AG08396 (cell line): Measurements from ENCODE around the gene FAM78A.
"Not testable (repeated sequence)": the region's sequence is repeated elsewhere in the genome, so short reads cannot be mapped to it uniquely, and the experiment has no call there.

Experiments used
- DNase-seq: peaks from one replicate; pipeline ENCODE4 v3.0.0; 2012; ENCODE audit warnings: low spot score, mixed read lengths

The FAM78A gene

DNA sequence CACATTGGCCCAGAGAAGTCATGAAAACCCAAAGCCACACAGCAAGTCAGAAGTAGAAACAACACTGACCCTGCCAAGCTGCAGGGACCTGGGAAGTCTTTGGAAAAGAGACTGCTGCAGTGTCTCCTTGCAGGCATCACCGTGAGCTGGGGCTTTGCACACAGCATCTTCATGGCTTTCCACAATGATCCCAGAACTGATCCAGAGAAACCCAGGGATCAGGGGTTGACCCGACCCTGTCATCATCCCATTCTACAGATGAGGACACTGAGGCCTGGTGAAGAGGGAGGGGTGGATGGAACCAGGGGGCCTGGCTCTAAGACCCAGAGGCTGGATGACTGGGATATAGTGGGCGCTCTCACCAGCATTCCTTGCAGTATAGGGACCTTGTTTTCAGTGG is 4.3 kb upstream of the FAM78A start:
- DNase-seq: no peak

DNA sequence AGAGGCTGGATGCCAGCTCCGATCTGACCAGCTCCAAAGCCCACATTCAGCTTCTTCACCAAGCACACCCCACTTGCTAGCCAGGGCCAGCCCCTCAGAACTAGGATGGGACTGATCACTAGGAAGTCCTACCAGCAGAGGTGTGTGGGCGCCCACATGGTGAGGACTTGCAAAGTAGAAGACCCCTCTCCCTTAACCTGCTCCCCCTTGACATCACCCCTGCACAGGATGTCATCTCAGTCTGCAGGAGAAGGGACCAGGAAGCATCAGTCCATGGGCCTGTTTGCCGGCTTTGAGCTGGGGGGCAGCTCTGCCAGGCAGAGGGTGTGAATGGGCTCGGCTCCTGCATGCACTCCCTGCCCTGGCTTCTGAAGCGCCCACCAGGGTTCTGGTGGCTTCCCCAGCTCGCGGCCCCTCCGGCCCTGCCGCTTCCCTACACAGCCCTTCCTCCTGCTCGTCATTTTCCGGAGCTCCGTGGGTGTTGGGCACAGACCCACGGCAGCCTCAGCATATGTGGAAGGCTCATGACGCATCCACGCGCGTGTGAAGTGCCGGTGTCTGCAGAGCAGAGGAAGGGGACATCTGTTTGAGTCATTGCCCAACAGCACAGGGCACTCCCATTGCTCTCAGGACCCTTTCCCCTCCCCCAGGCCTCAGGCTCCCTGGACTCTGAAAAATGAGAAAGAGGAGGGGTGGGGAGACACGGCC is 3.7 kb upstream of the FAM78A start:
- DNase-seq: no peak

DNA sequence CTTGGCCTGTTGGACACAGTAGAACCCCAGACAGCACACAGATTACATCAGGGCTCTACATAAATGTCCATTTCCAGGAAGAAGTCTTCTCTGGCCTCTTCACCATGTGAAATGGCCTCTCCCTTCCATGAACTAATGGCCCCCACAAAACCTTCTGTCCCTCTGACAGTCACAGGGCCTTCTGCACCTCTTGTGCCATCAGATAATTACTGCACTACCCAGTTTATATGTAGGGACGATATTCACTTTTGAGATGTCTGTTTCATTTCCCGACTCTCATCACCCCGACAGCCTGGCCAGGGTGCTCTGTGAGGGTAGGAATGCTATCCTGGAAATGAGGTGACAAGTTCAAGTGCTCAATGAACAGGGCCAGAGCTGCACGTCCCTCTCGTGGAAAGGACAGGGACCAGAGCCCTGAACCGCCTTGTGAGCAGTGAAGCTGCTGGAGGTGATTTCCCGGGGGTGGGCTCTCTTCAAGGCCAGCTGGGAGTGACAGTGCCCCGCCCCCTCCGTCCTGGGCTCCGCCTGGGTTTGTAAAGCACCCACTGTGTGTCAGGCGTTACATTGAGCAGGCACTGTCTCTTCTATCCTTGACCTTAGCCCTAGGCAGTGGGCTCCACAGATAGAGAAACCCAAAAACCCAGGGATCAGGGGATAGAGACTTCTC is 3.0 kb upstream of the FAM78A start:
- no peak for DNase-seq

DNA sequence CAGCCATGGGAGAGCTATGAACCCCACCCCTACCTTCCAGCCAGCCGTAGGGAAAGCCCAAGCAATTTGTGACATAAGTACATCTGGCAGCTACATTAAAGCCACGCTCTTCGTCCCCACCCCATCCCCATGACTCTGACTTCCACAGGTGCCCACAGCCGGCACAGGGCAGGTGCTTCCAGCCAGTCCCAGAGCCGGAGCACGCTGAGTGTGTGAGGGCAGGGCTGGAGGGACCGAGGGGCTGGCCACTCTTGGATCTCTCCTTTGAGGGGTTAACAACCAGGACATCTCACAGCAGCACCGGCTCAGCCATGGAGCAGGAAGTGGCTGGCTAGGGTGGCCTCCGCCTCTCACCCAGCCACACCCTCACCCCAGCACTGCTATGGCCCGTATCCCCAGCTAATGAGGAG is 2.4 kb upstream of the FAM78A start:
- DNase-seq: no peak

DNA sequence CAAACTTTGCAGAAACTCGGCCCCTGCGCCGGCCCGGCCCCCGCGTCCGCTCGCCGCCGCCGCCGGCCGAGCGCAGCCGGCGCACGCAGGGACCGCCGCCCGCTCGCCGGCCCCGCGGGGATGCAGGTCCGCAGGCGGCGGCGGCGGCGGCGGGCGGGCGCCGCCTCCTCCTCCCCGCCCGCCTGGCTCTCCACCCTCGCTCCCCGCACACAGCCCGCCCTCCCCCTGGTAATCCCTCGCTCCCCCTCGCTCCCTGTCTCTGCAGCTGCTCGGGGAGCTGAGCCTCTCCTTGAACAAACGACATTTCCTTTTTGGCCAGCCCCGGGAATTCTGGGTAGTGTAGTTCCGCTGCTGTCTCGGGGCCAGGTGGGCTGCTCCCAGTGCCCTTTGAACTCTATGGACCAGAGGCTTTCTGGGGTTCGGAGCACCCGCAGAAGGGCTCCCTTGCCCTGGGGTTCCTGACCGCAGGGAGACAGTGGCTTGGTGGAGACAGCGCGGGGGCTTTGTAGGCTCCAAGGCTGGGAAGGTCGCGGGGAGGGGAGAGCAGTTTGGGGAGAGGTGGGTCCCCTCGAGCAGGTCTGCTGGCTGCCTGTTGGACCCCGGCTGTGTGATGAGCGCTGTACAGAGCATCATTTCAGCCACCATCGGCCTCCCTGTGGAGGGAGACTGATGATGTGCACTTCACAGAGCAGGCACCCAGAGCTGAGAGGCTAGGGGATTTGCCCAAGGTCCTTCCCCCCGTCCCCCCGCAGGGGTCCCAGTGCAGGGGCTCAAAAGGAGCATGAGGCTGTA is 1.8 kb upstream of the FAM78A start:
- DNase-seq: peak; percentile 97

DNA sequence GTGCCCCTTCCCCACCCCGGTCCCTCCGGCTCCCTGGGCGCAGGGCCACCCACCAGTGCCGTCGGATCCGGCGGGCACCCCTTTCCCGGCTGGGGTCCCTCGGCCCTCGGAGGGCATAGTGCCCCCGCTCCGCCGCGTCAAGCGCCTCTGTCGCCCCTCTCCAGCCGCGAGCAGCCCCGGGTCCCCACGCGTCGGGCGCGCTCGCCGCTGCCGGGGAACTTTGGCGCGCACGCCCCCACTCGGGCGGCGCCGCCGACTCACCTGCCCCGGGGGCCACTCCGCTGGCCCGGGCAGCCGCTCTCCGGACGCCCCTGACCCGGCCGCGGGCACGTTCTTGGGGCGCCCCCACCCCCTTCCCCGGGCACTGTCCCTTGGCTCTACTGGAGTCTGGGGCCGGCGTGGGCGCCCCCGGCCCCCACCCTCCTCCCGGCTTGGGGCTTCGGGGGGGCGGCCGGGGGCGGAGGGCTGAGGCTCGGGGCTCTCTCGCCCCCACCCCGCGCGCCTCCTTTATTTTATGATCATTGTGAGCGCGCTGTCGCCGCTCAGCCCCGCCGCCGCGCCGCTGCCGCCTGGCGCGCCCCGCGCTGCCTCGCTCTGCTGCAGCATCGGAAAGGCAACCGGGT is 1.1 kb upstream of the FAM78A start:
- DNase-seq: no peak

DNA sequence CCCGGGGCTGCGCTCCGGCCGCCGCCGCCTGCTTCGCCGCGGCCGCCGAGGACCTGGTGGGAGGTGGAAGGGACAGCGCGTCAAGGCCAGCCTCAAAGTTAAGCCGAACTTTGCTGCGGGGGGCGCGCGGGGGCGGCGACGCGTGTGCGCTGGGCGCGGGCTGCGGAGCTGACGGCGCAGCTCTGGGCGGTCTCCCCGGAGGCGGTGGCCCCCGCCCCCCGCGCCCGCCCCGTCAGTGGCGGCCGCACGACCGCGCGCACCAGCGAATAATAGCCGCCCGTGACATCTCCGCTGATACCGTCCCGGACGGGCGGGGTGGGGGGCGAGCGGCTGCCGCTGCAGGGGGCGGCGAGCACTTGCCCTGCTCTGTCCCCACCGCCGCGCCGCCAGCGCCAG is 579 bp upstream of the FAM78A start:
- no peak for DNase-seq

DNA sequence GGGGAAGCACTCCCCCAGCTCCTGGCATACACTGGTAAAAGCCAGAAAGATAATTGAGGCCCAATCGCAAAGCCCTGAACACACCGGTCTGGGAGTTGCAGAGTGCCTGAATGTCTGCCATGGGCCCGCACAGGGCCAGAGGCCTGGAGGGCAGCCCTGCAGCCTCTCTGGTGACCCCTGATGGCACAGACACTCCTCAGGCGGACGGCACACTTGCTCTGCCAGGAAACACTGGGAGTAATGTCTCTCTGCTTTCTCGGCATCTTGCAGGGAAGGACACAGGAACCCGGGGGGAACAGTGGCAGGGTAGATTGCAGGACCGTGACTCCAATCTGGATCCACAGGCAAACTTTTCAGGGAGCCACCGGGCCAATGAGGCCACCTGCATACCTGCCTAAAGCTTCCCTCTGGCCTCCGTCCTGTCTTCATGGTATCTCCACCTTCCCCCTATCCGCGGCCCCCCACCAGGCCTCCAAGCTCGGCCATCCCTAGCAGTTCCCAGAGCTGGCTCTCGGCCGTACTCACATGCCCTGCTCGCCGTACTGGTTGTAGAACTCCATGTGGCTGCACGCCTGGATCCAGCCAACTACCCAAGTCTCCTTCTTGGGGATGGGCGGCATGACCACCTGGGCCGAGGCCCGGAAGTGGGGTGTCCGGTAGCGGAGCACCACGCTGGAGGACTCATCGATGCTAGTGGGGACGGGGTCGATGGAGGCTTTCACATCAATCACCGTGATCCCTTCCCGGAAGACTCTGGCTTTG is 797 bp downstream of the FAM78A start:
- no peak for DNase-seq

DNA sequence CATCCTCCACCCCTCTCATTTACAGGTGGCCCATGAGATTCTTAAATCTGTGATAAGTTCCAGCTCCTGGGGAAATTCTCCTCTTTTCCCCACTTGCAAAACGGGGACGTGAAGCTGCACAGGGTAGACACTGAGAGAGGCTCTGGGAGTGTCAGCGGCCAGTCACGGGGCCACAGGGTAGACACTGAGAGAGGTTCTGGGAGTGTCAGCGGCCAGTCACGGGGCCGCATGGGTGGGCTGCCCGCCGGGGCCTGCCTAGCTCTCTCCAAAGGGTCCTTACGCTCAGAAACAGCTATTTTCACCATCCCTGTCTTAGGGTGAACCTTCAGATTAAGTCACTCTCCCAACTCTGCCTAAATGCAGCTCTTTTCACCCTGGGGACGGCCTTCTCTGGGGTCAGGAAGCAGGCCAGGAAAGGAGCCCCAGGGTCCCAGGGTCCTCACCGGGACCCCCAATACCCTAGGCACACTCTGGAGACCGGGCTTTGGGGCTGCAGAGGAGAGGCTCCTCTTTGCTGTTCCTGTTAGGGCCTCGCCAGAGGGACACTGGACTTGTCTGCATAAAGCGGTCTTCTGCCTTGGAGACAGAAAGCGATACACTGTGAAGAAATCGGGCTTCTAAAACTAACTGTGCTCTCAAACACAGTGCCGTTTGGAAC is 1.5 kb downstream of the FAM78A start:
- no peak for DNase-seq

DNA sequence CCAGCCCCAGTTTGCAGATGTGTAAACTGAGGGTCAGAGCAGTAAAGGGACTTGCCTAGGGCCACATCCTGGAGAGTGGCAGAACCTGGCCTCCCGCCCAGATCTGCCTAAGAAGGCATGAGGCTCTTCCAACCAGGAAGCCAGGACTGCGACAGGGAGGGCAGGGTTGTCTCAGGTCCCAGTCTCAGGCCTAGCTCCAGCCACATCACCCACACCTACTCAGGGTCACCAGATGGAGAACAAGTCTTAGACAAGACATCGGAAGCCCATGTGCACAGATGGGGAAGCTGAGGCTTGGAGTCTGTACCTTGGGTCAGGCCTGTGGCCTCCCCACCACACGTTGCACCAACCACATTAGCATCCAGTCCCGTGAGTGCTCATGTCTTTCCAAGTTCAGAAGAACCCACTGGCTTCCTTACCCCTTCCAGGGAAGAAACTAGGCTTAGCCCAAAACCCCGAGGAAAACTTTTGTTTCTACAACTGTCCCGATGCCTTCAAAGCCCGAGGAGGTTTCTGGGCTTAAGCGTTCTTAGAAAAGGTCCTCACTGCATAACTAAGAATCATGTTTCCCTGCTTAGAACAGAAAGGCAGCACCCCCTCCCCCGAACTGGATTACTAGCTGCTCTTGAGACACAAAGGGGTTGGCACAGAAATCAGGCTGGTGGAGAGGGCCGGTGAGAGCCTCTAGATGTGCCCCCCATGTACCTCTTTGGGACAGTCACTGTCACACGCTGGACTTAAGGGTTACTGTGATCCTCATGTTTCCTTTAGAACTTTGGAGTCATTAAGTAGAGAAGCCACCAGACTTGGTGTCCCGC is 2.2 kb downstream of the FAM78A start:
- DNase-seq: no peak

DNA sequence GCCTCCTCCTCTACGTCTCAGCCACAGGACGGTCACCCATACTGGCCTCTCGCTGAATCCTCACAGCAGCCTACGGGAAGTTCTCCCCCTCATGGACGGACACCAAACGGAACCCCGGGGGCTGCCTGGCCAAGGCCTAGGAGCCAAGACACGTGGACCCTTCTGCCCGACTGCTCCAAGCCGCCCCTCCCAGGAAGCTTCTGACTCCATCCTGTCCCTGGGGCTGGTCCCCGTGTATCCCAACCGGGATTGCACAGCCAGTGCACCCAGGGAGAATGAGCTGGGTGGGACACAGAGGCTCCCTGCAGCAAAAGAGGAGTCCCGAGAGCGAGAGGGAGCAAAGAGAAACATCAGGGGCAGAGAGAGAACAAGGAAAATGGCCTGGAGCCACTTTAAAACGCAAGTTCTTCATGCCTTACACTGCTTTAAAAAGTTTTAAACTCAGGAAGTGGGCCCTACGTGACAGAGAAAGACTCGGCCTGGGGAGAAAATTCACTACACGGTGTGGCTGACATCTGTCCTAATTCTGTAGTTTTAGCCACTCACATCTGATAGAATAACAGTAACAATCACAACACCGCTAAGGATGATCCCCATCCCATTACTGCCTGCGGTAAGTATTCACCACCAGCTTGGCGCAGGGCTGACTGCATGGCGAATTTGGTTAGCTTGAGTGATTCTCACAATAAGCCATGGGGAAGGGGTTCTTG is 3.0 kb downstream of the FAM78A start:
- no peak for DNase-seq

DNA sequence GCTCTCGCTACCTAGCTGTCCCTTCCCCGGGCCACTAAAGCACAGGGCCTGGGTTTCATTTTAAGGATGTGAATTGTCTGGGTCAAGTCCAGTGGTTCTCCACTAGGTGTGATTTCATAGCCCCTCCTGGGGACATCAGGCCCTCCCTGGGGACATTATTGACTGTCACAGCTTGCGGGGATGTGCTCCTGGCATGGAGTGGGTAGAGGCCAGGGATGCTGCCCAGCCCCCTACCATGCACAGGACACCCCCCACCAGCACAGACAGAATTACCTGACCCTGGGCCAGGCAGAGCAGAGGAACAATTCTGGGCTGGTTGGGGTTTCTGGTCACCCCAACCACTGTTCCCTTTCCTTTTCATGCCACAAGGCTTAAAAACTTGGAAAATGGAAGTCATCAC is 4.1 kb downstream of the FAM78A start:
- no peak for DNase-seq

DNA sequence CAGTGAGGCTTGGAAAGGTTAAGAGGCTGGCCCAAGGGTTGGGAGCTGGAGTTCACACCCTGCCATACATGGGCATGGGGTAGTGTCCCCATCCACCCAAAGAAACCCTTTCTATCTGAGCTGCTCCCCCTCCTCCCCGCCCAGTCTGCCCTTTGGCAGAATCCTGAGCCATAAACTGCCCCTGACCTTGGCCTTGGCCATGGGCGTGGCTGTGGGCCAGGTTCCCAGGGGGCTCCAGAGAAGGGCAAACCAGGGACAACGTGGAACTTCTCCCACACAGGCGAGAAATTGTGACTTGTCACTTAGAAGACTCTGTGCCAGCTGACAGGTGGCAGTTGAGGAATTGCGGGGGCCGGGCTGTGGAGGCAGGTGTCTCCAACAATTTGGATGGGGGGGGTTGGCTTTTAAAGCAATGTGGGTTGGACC is 4.8 kb downstream of the FAM78A start:
- DNase-seq: no peak

DNA sequence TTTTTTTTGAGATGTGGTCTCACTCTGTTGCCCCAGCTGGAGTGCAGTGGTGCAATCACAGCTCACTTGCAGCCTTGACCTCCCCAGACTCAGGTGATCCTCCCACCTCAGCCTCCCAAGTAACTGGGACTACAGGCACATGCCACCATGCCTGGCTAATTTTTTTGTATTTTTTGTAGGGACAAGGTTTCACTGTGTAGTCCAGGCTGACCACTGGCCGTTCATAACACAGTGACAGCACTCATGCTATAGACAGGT is 5.4 kb downstream of the FAM78A start:
- DNase-seq: not testable (repeated sequence)

DNA sequence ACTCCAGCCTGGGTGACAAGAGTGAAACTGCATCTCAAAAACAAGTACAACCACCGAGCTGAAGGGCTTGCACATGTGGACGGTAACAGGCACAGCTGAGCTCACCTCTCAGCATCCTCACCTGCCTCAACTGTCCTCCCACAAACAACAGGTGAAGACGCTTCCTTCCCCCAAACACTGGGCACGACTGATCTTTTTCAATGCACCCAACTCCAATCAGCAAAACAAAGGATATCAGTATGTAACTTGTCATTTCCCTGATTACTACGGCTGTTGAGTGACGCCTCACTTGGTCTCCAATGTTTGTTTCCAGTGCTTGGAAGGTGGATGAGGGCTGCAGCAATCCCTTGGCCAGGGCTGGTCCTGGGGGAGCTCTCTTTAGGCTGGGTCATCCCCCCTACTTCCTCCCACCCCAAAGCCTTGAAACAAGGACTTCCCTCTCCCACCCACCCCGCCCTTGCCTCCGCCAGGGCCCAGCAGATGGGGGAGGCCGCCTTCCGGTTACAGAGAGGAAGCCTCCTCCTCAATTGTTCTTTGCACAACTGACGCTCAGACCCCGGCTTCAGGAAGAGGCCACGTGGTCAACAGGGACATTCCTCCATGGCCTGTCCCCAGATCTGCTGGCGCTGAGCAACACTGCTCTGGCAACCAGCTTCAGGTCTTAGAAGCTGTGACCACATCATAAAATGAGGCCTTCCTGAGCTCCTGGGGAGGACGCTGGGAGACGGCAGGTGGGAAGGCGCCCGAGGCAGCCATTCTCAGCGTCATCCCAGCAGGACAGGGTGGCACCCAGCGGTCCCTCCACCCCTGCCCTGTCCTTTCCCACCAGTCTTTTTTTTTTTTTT is 5.9 kb downstream of the FAM78A start:
- DNase-seq: no peak

DNA sequence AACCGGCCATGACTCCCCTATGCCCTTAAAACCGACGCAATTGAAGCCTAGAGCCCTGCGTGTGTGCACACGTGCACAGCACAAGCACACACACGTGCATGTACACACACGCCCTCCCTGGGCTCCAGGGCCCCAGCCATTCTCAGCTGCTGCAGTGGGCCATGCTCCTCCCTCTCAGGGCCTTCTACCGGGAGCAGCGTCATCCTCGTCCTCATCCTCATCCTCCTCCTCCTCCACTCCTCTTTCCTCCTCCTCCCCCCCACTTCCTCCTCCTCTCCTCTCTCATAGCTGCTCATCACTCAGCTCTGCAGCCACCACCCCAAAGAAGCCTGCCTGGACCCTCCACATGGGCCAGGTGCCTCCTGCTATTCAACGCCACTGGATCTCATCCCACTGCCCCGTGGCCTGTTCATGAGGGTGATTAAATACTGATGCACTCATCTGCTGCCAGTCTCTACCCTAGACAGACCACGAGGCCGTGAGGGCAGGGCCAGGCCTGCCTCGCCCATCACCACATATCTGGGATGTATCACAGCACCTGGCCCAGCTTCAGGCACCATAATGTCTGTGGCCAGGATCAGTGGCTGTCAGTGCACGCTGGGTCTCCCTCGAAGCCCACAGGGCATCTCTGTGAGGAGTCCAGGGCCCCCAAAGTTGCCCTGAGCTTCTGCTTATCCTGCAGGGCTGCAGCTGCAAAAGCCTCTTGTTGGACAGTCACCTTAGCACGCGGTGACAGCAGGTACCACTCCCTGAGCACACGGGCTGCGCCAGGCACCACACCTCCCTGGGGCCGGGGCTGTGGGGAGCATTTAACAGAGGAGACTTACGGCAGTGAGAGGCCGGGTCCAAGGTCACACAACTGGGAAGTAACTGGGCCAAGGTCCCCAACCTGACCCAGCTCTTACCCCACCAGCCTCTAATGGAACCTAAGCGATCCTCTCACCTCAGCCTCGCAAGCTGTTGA is 9.8 kb downstream of the FAM78A start:
- no peak for DNase-seq

DNA sequence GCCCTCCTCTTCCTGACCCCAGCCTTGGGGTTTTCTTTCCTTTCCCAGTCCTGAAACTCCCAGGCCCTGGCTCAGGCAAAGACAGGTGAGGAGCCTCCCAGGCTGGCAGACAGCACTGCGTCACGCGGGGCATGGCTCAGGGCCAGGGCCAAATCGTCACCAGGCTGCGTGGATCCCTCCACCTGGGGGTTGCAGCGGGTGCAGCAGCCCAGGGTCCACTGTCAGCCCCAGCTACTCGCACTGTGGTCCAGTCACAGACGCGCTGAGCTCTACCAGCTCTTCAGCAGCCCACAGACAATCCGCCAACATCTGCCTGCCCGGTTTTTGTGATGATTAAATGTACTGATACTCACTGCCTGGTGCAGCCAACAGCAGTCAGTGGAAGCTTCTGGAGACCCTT is 12.1 kb downstream of the FAM78A start:
- DNase-seq: no peak

DNA sequence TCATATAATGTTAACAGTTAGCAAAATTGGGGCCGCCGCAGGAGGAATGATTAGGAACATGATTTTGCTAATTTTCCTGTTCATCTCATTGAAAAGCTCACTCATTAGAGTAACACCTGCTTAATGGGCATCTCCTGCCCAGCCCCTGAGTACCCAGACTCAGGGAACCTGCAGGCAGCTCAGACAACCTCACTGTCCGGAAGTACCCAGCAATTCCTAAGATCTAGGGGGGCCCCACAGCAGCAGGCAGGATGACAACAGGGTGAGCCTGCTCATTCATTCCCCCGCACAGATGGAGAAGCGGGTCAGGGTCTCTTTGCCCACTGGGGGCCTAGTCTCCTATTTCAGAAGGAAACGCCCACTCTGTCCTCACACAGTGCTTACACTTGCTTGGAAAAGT is 12.6 kb downstream of the FAM78A start:
- DNase-seq: no peak
